C4-2B (cell line): Measurements from ENCODE around the gene HS1BP3.

Source experiments
- H3K27ac ChIP-seq: fragments of 450-650 bp; 2 replicates; pipeline ENCODE4 v1.5.1; 2017
- CTCF ChIP-seq: fragments of 450-650 bp; conservative IDR thresholded peaks from 2 replicates; pipeline ENCODE4 v1.5.1; 2017; ENCODE audit warnings: mild to moderate bottlenecking
- ZFX ChIP-seq: fragments of 450-650 bp; IDR thresholded peaks from 2 replicates; pipeline ENCODE4 v1.6.1; 2017

The HS1BP3 gene

GRCh38 chr2:20623241-20623640, 27.7 kb downstream of the HS1BP3 start:
- no peak overlapping the region for H3K27ac ChIP-seq
- TF ChIP-seq CTCF (no peak), ZFX (no peak)

- TF ChIP-seq ZFX: no peak
- TF ChIP-seq CTCF: no peak
- no peak overlapping the region for H3K27ac ChIP-seq
Observed at GRCh38 chr2:20622731-20623130, 28.2 kb downstream of the HS1BP3 start.

- TF ChIP-seq CTCF (no peak), ZFX (no peak)
- no peak overlapping the region for H3K27ac ChIP-seq
Observed at GRCh38 chr2:20622296-20622686, 28.6 kb downstream of the HS1BP3 start.

GRCh38 chr2:20621366-20622295, 29.3 kb downstream of the HS1BP3 start:
- TF ChIP-seq ZFX (no peak), CTCF (no peak)
- no peak overlapping the region for H3K27ac ChIP-seq

- H3K27ac ChIP-seq: no peak overlapping the region
- TF ChIP-seq CTCF: no peak
- TF ChIP-seq ZFX: no peak
Observed at GRCh38 chr2:20620696-20621365, 30.1 kb downstream of the HS1BP3 start.

GRCh38 chr2:20620271-20620681, 30.6 kb downstream of the HS1BP3 start:
- TF ChIP-seq ZFX (no peak), CTCF (no peak)
- no peak overlapping the region for H3K27ac ChIP-seq

- TF ChIP-seq CTCF (no peak), ZFX (no peak)
- H3K27ac ChIP-seq: no peak overlapping the region
Observed at GRCh38 chr2:20619624-20620024, 31.3 kb downstream of the HS1BP3 start.
